Measurements from ENCODE around the gene KLK13.

Gene KLK13

GRCh38 chr19:51060336-51060735 lies 4.6 kb downstream of the KLK13 start:
- no peak for DNase-seq

DNA sequence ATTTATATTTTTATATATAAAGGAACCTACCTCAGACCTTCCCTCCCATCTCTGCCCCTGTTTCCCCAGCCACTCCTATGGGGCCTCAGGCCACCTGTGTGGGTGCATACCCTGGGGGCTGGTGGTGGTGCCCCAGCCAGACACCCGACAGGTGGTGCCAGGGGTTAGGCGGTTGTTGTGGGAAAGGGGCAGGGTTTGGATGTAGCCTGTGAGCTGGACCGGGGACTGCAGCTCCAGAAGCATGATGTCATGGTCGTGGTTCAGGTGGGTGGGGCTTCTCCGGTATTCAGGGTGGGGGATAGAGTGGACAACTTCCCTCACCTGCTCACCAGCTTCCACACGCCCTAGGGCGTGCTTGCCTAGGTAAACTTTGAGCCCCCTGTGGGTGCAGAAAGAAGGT lies 5.2 kb downstream of the KLK13 start:
- no peak for DNase-seq

- DNase-seq = no peak
Measured at GRCh38 chr19:51055866-51056265, 9.0 kb downstream of the KLK13 start.

DNA sequence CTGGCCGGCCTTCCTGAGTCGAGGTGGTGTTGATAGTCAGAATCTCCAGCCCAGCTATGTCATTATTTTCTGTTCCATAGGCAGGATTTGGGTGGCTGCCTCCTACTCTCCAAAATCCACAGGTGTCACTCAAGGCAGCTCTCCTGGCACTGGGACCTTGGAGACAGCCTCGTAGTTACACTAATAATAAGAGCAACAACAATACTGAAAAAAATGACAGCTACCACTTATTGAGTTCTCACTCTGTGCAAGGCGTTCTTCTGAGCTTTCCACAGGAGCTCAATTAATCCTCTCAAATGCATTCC lies 17.9 kb downstream of the KLK13 start:
- DNase-seq = no peak

DNA sequence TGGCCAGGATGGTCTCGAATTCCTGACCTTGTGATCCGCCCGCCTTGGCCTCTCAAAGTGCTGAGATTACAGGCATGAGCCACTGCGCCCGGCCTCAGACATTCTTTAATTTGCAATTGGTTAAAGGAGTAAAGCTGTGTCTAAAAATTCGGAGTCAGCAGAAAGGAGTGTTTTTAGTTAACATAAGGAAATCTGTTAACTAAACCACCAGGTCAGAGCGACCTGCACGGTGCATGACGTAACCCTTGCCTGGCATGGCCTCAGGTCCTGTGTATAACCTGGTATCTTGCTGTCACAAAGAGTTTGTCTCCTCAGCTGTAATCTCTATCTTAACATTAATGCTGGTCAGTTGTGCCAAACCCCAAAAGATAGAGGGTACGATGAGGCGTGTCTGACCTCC lies 20.6 kb downstream of the KLK13 start:
- no peak for DNase-seq

DNA sequence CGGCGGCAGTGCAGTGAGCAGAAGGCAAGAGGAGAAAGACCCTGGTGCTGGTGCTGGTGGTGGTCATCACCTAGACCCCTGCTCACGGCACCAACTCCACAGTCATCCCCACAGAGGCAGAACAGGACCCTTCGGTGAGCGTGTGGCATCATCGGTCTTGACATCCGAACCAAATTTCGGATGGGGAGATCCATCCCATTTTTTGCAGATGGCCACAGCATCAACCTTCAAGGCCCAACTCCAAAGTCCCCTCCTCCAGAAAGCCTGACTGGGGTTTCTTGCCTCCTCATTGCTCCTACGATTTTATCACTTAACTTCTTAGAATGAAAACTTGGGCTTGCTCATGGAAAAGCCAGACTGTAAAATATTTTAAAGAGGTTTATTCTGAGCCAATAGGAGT lies 21.4 kb downstream of the KLK13 start:
- no peak for DNase-seq

DNA sequence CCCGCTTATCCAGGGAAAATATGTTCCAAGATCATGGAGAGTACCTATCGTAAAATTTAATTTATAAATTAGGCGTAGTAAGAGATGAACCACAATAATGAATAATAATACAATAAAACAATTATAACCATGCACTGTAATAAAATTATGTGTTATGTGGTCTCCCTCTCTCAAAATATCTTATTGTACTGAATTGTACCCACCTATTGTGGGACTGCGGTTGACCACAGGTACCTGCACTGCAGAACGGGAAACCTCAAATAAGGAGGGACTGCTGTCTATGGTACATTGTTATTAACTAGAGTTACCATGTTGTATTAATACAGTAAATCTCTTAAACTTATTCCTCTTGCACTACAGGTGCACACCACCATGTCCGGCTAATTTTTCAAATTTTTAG lies 24.7 kb downstream of the KLK13 start:
- no peak for DNase-seq

DNA sequence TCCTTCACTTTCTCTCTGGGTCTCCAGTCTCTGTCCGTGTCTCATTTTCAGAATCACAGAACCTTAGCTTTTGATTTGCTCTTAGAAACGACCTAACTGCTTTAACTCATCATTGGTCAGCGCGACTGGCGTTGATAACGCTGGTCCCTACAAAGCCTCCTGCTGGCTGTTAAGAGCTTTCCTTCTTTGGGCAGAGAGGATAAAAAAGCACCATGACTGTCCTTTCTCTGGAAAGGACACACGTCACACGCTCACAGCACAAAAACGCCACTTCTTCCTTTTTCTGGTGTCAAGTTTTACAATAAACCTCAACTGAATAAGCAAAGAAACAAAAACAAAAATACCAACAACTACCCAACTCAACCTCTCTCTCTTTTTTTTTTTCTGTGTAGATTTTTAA lies 28.4 kb downstream of the KLK13 start:
- no peak for DNase-seq

GRCh38 chr19:51034704-51035103 lies 30.2 kb downstream of the KLK13 start, which contains the start of gene KLK12:
Gene KLK12, minus strand, starts transcription at chr19:51035002. Its CDS starts 381 bp downstream, at chr19:51034621.
- no peak for DNase-seq

- DNase-seq = no peak
Measured at GRCh38 chr19:51031880-51032225, 33.0 kb downstream of the KLK13 start.

DNA sequence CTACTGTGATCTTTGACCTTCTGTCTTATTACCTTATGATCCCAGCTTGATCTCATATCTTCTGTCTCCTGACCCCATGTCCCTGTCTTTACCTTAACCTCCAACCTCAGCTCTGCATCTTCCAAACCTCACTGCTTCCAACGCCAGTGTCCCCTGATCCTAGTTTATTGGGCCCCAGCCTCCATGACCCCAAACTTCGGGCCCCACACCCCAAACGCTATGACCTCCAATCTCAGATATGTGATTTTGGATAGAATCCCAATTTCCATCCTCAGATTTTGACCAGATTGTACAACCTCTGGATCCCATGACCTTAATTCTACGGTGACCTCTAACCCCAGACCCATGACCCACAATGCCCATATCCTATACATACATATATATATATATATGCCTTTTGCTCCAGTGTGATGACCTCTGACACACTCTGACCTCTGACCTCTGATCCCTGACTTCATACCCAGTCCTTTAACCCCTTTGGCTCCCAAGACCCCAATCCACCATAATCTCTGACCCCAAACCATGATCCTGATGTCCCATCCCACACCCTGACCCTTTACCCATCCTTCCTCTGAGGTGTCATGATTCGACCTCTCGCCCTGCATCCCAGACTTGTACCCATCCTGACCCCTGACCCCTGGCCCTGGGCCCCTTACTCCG lies 33.5 kb downstream of the KLK13 start:
- DNase-seq = no peak

DNA sequence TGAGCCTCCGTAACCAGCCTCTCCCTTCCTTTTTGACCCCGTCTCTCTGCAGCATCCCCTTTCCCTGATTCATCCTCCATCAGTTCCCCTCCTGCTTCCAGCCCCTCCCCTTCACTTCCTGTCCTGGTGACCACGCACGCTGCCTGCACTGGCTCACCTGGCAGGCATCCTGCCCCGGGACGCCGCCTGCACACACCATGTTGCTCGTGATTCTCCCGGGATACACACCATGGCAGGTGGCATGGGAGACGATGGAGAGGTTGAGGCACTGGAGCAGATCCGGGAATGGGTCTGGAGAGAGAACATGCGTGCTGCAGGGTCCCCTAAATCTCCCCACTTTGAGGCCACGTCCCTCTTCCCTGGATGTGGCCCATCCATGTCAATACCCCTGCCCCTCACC lies 34.3 kb downstream of the KLK13 start:
- DNase-seq = no peak

DNA sequence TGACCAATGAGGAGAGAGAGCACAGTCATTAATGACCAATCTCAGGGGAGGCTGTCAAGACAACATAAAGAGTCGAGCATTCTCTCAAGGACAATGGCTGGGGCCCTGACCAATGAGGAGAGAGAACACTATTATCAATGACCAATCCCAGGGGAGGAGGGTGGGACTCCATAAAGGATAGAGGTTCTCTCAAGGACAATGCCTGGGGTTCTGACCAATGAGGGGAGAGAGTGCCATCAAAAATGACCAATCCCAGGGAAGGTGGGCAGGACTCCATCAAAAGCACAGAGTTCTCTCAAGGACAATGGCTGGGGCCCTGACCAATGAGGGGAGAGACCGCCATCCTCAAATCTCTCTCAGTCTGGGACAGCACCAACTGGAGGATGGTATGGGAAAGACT lies 35.2 kb downstream of the KLK13 start:
- DNase-seq = no peak

- no peak for DNase-seq
Measured at GRCh38 chr19:51027873-51028272, 37.0 kb downstream of the KLK13 start.

GRCh38 chr19:51027126-51027806 lies 37.6 kb downstream of the KLK13 start:
- no peak for DNase-seq

DNA sequence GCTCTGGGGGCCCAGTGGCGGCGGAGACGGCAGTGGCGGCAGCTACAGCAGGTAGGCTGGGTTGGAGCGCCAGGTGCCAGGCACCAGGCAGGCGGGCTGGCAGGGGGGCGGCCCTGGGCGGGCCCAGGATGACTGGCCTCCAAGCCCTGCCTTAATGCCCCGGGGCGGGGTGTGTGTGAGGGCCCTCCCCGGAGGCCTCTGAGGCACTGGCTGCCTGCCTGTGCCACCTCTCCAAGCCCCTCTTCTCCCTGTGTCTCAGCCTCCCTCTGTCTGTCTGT lies 38.4 kb downstream of the KLK13 start, which contains the start of gene KLK11:
TSS of gene KLK11 (minus strand) at position 63 of the 278 bp plus-strand sequence. CDS start 985 bp downstream, outside the sequence.
- no peak for DNase-seq

DNA sequence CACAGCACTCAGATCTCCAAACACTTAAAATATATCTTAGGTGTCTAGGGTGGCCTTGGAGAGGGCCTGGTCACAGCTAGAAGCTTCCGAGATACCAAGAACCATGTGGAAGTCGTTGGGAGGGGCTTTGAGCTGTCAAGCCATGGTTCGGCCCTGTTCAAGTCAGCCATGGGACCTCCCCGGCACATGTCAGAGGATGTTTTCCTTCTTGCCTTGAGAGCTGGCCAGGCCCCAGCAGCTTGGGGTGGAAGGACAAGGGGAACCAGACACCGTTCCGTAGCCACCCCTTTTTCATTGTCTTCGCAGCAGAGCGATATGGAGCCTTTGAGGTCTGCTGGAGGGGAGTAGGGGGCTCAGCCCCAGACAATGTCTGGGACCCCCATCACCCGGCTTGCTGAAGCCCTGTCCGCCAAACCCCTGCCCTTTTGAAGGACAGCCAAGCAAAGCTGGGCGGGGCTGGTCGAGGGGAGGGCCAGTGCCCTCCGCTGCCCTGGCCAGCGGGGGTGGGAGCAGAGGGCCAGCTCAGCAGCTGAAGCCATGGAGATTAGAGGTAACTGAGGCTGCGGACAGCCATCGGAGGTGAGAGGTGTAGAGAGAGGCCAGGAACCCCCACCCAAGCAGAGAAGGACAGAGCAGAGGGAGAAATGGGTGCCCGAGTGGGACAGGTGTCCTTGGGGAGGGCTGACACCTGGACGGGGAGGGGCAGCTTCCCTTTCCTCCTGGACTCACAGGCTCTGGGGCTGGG lies 38.9 kb downstream of the KLK13 start:
- DNase-seq = no peak

DNA sequence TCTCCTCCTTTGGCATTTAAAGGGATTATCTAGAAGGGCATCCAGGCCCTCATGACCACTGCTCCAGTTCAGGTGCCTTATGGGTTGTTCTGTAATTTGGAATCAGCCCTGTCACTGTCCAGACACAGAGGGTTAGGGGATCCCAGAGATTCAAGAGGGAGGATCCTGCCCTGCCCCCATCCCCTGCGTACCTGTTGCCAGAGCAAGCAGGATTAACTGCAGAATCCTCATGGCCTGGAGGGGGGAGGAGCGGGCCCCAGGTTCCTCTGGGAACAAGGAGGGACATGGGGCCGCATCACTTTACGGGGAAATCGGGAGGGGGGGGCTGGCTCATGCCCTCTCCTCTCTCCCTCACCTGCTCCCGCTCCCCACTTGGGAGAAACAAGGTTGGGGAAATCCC lies 39.5 kb downstream of the KLK13 start:
- DNase-seq = no peak

- DNase-seq = no peak
Measured at GRCh38 chr19:51024924-51025323, 40.0 kb downstream of the KLK13 start.

- DNase-seq = no peak
Measured at GRCh38 chr19:51023946-51024345, 40.9 kb downstream of the KLK13 start.

GRCh38 chr19:51022526-51022925 lies 42.4 kb downstream of the KLK13 start:
- no peak for DNase-seq

DNA sequence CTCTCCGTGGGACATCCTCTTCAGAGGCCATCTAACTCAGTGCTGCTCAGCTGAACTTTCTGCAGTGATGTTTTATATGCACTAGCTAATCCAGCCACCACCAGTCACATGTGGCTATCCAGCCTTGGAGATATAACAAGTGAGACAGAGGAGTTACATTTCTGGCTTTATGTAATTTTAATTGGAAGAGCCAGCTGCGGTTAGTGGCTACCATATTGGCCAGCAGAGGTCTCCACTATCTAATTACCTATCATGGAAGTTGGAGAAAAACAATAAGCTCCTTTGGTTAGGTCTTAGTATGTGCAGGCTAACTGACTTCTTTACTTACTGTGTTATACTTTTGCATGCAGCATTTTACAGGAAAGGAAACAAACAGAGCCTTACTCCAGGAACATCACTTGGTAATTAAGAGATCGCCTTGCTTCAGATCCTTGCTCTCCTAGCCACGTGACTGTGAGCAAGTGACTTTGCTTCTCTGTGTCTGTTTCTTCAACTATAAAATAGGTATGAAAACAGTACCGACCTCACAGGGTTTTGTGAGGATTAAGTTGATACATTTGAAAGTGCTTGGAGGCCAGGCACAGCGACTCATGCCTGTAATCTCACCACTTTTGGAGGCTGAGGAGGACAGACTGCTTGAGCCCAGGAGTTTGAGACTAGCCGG lies 43.8 kb downstream of the KLK13 start:
- no peak for DNase-seq

DNA sequence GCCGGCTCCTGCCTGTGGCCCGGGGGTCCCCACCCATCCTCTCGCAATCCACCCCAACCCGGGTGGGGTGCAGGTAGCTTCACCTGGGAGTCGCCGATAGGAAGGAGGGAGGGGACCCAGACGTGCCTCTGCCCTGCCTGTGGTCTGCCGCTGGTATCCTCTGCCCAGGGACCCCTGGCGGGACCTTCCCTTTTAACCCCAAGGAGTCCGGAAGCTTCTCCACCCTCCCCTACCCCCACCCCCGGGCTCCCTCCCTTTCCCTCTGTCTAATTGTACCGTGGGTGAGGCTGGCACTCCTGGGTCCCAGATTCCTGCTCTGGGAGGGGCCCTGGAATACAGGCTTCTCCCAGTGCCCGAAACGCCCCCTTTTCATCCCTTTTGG lies 45.4 kb downstream of the KLK13 start, which contains the start of gene KLK10:
TSS of gene KLK10 (minus strand) at position 166 of the 382 bp plus-strand sequence. CDS start 579 bp downstream, outside the sequence.
- no peak for DNase-seq

All from islet precursor cell (in vitro differentiated cells).